HG03442 (cell line): ENCODE data around the gene VASN.

Experiments
- ATAC-seq: cut with Tn5 transposase; IDR thresholded peaks from one replicate; pipeline ENCODE4 v1.9.1; 2021; ENCODE audit warnings: mild to moderate bottlenecking, moderate library complexity; ENCODE audit not compliant: unreplicated experiment

The VASN gene

DNA sequence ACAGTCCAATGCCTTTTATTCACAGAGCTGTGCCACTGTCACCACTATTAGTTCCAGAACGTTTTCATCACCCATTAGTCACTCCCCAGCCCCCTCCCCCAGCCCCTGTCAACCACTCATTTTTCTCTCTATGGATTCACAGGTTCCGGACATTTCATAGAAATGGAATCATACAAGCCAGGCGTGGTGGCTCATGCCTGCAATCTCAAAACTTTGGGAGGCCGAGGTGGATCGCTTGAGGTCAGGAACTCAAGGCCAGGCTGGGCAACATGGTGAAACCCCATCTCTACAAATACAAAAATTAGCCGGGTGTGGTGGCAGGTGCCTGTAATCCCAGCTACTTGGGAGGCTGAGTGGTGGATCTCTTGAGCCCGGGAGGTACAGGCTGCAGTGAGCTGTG is 19.8 kb upstream of the VASN start:
- ATAC-seq: no peak

DNA sequence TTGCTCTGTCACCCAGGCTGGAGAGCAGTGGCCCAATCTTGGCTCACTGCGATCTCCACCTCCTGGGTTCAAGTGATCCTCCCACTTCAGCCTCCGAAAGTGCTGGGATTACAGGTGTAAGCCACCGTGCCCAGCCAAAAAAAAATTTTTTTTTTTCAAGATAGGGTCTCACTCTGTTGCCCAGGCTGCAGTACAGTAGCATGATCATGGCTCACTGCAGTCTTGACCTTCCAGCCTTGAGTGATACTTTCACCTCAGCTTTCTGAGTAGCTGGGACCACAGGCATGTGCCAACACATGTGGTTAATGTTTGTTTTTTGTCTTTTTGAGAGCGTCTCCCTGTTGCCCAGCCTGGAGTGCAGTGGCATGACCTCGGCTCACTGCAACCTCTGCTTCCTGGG is 18.8 kb upstream of the VASN start:
- ATAC-seq: no peak

- no peak for ATAC-seq
Observed at GRCh38 chr16:4353675-4354074, 18.0 kb upstream of the VASN start.

- ATAC-seq: no peak
Observed at GRCh38 chr16:4354512-4355409, 16.9 kb upstream of the VASN start.

DNA sequence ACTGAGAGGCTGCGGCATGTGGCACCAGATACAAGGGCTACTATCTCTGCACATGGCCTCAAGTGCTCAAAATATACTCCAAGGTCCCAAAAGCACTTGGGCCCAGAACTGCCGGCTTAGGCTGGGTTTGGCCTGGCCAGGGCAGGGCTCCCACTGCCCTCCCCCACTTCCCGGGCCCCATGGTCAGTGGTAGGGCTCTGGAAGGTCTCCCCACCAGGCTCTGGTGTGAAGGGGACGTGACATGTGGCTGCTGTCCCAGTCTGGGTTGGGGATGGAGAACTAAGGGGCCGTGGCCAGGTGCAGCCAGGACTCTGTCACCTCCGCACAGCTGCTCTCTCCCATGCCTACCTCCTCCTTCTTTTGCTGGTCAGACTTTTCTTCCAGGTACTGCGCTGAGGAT is 14.8 kb upstream of the VASN start:
- ATAC-seq: no peak

- no peak for ATAC-seq
Observed at GRCh38 chr16:4358236-4358635, 13.4 kb upstream of the VASN start.

DNA sequence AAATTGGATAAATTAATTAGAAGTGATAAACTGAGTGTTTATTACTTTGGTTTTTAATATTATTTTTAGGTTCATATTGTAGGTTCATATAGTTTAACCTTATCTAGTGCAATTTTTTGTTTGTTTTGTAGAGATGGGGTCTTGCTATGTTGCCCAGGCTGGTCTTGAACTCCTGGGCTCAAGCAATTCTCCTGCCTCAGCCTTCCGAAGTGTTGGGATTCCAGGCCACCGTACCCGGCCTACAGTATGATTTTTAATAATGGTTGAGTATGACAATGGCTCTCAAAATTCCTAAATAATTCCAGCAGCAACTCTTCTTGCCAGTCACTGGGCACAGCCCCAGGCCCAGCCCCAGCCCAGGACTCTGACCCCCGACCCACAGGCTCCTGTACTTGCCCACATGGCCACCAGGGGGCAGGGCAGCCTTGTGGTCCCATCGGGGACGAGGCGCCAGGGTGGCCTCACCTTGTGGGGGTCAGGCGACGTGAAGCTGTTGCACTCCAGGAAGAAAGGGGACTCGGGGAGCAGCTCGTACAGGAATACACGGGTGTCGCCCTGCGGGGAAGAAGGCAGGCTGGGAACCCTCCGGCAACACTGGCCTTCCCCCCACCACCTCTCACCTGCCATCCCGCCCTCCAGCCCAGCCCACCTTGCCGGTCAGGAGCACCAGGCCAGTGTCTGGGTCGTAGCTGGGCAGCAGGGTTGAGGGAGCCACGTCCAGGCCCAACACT is 12.7 kb upstream of the VASN start:
- no peak for ATAC-seq

- no peak for ATAC-seq
Observed at GRCh38 chr16:4359914-4360313, 11.7 kb upstream of the VASN start.

GRCh38 chr16:4360538-4361021 is 11.1 kb upstream of the VASN start:
- ATAC-seq: no peak

GRCh38 chr16:4361033-4361943 is 10.4 kb upstream of the VASN start:
- no peak for ATAC-seq

DNA sequence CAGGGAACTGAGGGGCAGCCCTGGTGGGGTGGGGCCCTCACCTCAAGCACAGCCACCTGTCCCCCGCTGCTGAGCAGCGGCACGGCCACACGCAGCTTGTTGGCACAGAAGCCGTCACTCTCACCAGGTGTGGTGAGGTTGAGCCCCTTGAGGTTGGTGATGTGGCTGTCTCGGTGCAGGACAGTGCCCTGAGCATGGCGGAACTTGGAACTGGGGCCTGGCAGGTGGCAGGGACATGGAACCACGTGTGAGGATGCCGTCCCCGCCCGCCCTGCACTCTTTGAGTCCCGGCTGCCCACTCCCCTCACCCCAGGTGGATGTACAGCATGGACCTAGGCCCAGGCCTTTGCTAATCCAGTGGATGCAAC is 9.7 kb upstream of the VASN start:
- no peak for ATAC-seq

DNA sequence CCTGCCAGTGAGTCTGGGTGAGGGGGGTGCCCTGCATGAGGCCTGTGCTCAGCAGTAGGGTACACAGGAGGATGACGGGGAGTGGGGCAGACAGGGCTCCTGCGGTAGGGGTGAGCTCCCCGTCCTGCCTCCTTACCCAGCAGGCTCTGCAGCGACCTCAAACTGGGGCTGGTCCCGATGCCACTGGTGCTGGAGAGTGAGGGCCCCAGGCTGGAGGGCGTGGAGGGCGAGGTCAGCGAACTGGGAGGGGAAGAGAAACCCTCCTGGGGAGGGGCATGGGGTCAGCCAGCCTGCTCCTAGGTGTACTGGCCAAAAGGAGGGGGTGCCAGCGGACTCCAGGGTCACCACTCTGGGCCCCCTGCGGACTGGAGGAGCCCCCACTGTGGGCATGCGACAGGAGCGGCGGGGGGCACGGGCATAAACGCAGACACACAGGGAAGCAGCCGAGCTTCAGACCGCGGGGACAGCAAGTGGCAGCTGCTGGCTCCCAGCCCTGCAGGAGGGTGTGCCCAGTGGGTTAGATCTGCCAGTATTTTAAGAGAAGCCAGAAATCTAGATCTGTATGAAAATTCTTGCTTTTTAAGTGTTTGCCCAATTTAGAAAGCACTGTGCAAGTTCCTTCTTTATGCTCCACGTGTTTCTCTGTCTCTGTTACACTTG is 9.0 kb upstream of the VASN start:
- ATAC-seq: no peak

DNA sequence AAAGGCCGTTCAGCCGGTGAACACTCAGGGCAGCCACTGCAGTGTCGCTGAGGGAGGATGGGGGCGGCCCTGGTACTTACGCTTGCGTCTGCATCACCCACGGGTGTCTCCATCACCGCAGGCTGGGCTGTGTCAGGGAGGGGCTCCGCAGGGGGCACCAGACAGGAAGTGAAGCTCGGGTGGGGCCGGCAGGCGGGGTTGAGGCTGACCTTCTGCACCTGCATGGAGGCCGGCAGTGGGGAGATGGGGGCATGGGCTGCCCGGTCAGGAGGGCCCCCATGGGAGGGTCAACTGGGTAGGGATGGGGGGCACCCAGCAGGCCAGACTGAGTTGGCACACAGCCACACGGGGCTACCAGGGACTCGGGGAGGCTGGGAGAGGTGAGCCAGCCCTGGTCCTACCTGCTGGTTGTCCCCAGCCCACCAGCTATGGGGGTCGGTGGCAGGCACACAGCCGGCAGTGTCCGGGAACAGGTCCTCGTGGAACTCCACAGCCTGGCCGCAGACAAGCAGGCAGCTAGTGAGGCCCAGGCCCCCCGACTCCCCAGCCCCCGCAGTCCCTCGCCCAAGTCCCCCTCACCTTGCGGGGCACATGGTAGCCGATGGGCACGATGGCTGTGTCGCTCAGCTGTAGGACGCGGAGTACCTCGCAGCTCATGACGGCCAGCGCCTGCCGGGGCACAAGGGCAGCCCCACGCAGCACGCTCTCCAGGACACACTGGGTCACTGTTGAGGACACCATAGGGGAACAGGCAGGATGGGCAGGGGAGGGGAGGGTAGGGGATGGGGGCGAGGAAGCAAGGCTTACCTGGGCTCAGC is 7.2 kb upstream of the VASN start:
- ATAC-seq: no peak

- peak; percentile 74 for ATAC-seq
Observed at GRCh38 chr16:4365014-4365406, 6.6 kb upstream of the VASN start.

DNA sequence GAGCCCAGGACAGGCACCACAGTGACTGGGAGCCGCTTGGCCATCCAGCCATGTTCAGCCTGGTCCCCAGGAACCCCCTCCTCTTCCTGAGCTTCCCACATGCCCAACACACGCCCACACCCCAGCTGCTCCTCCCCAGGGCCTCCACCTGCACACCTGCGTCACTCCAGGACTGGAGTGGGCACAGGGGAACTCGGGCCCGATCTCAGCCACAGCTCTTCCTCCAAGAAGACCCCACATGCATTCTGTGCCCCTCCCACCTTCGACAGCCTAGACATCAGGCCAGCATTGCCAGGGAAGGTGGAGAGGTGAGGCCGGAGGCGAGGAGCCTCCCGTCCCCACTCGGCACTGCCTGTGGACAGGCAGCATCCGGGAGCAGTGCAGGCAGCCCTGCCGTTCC is 6.0 kb upstream of the VASN start:
- no peak for ATAC-seq

GRCh38 chr16:4366016-4366415 is 5.6 kb upstream of the VASN start:
- no peak for ATAC-seq

DNA sequence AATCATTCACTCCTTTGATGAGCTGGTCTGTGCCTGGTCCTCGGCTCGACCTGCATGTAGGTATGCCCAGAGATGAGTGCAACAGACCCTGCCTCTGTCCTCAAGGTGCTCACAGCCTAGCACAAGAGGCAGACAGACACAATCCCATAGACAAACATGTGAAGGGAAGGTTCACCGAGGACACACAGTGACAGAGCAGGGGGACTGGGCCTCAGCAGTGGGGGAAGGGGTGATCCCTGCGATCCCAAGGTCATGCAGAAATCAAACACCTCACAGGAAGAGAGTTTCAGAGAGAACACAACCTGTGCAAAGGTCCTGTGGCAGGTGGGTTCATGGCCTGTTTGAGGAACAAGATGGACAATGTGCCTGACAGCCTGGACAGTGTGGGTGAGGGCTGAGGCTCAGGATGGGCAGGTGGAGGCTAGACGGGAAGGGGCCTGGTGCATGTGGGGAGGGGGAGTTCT is 4.2 kb upstream of the VASN start:
- ATAC-seq: no peak

DNA sequence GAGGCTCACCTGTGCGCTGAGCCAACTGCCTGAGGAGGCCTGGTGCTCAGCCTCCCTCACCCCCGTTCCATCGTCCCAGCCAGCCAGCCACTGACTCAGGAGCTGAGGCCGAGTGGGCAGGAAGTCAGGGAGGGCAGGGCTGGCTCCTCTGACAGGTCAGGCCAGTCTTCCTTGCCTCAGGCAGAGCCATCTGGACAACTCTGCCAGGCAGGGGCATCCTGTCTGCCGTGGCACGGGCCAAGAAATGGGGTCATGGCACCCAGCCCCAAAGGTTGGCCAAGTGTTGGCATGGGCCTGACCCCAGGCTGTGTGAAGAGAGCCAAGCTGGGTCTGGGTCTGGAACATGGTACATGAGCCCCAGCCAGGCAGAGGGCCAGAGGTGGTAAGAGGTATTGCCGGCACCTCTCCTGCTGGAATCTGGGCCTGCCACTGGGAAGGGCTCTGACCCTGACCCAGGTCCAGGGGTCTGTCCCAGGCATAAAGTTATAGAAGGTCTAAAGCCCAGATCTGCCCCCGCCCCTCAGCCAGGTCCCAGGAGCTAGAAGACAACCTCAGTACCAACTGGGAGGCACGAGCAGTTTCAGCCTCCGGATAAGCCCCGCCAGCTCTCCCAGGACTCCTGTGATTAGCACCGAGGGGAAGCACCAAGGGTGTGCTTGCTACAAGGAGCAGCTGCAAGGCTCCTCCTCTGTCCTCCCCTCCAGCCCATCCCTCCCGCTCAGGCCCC is 2.5 kb upstream of the VASN start:
- ATAC-seq: no peak

GRCh38 chr16:4370151-4370550 is 1.5 kb upstream of the VASN start:
- ATAC-seq: no peak
